K562 (cell line): ENCODE data around the gene KIZ. TPM values are rescaled to one million over a fixed set of nuclear protein-coding genes. Genes with fewer than 3 reads are reported as not detected.
A peak's percentile ranks its signal among the peaks of the same experiment; 100 is the strongest.

Experiments used
- ATAC-seq: fragments of 200-7000 bp; cut with Tn5 transposase; 3 replicates; pipeline ENCODE4 v1.9.1; 2020; ENCODE audit warnings: moderate library complexity
- BruUV-seq: library from RNA; stranded (reverse); fragments of 400-500 nt; replicated peaks from 2 replicates; lab custom pipeline; 2021; lab: Mats Ljungman, UMichigan
- CTCF ChIA-PET: fragments of 300-600 bp; formaldehyde crosslinking; extraction: SDS; loops from one replicate; lab custom pipeline; 2021; ENCODE audit warnings: low intra/inter-chr PET ratio; lab: Yijun Ruan, JAX
- POLR2A ChIA-PET: fragments of 300-600, 350-650 bp; sonication (Branson Sonifier 250); formaldehyde crosslinking; extraction: SDS; loops from one replicate; lab custom pipeline; 2021; ENCODE audit warnings: antibody characterized with exemption, inconsistent platforms; lab: Yijun Ruan, JAX
- DNase-seq, 4 experiments: peaks; one replicate each; pipeline versions ENCODE4 v3.0.0 to v3.0.0-alpha.2; 2011 to 2018; ENCODE audit warnings: low spot score in 3 of 4, mixed read lengths in 3 of 4; ENCODE audit errors: extremely low read depth in 1 of 4
- FAIRE-seq: peaks from 2 replicates; lab custom pipeline; 2011; peaks lifted over from hg19 to GRCh38; lab: Jason Lieb, UNC
- H2AFZ ChIP-seq: 2 replicates; pipeline ENCODE4 v1.6.0; 2011; ENCODE audit warnings: low read depth, low read length, control low read depth, inconsistent platforms
- H3K27ac ChIP-seq: fragments of 200-600 bp; 3 replicates; pipeline ENCODE4 v1.8.0; 2011; ENCODE audit warnings: low read depth, mild to moderate bottlenecking, control low read depth, inconsistent platforms, low read length, moderate library complexity, mixed read lengths; ENCODE audit errors: extremely low read depth
- H3K27me3 ChIP-seq, 2 experiments: fragments of 300-600 bp in 1 of 2; 2 replicates in 1 of 2; 3 replicates in 1 of 2; pipeline versions ENCODE4 v1.6.0 to v1.8.0; 2011; ENCODE audit warnings: inconsistent platforms in 2 of 2, low read length in 2 of 2, mild to moderate bottlenecking in 1 of 2, mixed read lengths in 1 of 2, moderate library complexity in 1 of 2; ENCODE audit not compliant: control insufficient read depth in 2 of 2, insufficient read depth in 2 of 2
- H3K36me3 ChIP-seq: fragments of 300-600 bp; 3 replicates; pipeline ENCODE4 v1.8.0; 2011; ENCODE audit warnings: mild to moderate bottlenecking, low read length, inconsistent platforms; ENCODE audit not compliant: control insufficient read depth, insufficient read depth
- H3K4me1 ChIP-seq, 2 experiments: fragments of 200-600 bp in 1 of 2; replicated peaks in 1 of 2; 2 replicates in 1 of 2; 3 replicates in 1 of 2; pipeline versions ENCODE4 v1.5.1 to v1.8.0; 2011; ENCODE audit warnings: inconsistent platforms in 2 of 2, low read length in 2 of 2, mild to moderate bottlenecking in 1 of 2, mixed read lengths in 1 of 2, moderate library complexity in 1 of 2; ENCODE audit not compliant: control insufficient read depth in 2 of 2, insufficient read depth in 2 of 2
- H3K4me2 ChIP-seq: 2 replicates; pipeline ENCODE4 v1.6.1; 2011; ENCODE audit warnings: low read length, control low read depth, inconsistent platforms, mixed read lengths; ENCODE audit not compliant: insufficient read depth
- H3K4me3 ChIP-seq: fragments of 200-600 bp; sonication (generic), shearing (Covaris generic); 2 replicates; pipeline ENCODE4 v1.5.1; 2016; ENCODE audit warnings: control low read depth, inconsistent platforms
- H3K79me2 ChIP-seq: fragments of 200-600 bp; 3 replicates; pipeline ENCODE4 v1.8.0; 2011; ENCODE audit warnings: low read length, inconsistent platforms; ENCODE audit not compliant: control insufficient read depth, insufficient read depth
- H3K9ac ChIP-seq, 2 experiments: 2 replicates each; pipeline versions ENCODE4 v1.6.0 to v1.6.1; 2011; ENCODE audit warnings: low read depth in 2 of 2, low read length in 2 of 2, control low read depth in 1 of 2, inconsistent platforms in 1 of 2, mild to moderate bottlenecking in 1 of 2, mixed read lengths in 1 of 2; ENCODE audit not compliant: insufficient read depth in 1 of 2
- H3K9me1 ChIP-seq: one replicate; pipeline ENCODE4 v1.6.0; 2011; ENCODE audit warnings: inconsistent platforms, mild to moderate bottlenecking, low read length, moderate library complexity; ENCODE audit not compliant: control insufficient read depth, insufficient read depth
- H3K9me3 ChIP-seq: replicated peaks from 2 replicates; pipeline ENCODE4 v1.5.1; 2011; ENCODE audit warnings: low read depth, low read length, inconsistent platforms; ENCODE audit not compliant: control insufficient read depth, insufficient read depth
- H4K20me1 ChIP-seq: replicated peaks from 2 replicates; pipeline ENCODE4 v1.6.1; 2011; ENCODE audit warnings: low read length, inconsistent platforms, mixed read lengths; ENCODE audit not compliant: control insufficient read depth, insufficient read depth
- CBFA2T3 ChIP-seq: fragments of 450-650 bp; IDR thresholded peaks from 2 replicates; pipeline ENCODE4 v1.6.1; 2017
- DNMT1 ChIP-seq: fragments of 450-650 bp; IDR thresholded peaks from 2 replicates; pipeline ENCODE4 v1.6.1; 2016; ENCODE audit warnings: antibody characterized with exemption, mild to moderate bottlenecking
- E2F4 ChIP-seq: sonication (generic); formaldehyde crosslinking; IDR thresholded peaks from 2 replicates; pipeline ENCODE4 v1.8.0; 2022; ENCODE audit warnings: mild to moderate bottlenecking, low read depth, missing genetic modification reagents
- GATA2 ChIP-seq: sonication (generic); formaldehyde crosslinking; IDR thresholded peaks from 2 replicates; pipeline ENCODE4 v1.4.0; 2020; ENCODE audit warnings: mild to moderate bottlenecking, missing genetic modification reagents
- KHSRP ChIP-seq: fragments of 450-650 bp; IDR thresholded peaks from 2 replicates; pipeline ENCODE4 v1.6.1; 2017
- L3MBTL2 ChIP-seq: fragments of 450-650 bp; IDR thresholded peaks from 2 replicates; pipeline ENCODE4 v1.6.1; 2016; ENCODE audit warnings: mild to moderate bottlenecking, moderate library complexity
- MAZ ChIP-seq, 2 experiments: fragments of 450-650 bp in 1 of 2; sonication (generic) in 1 of 2; formaldehyde crosslinking; IDR thresholded peaks in 1 of 2; conservative IDR thresholded peaks in 1 of 2; 2 replicates each; pipeline versions ENCODE4 v1.4.0 to v1.5.0; 2020; ENCODE audit warnings: mild to moderate bottlenecking in 1 of 2, missing genetic modification reagents in 1 of 2
- MBD1 ChIP-seq: fragments of 250-450 bp; sonication (Bioruptor Pico); IDR thresholded peaks from 2 replicates; pipeline ENCODE4 v1.8.0; 2022; ENCODE audit warnings: inconsistent platforms
- MEIS2 ChIP-seq: fragments of 450-650 bp; IDR thresholded peaks from 2 replicates; pipeline ENCODE4 v1.6.1; 2014; ENCODE audit warnings: mild to moderate bottlenecking; ENCODE audit not compliant: partially characterized antibody
- MYNN ChIP-seq, 2 experiments: sonication (generic); formaldehyde crosslinking in 1 of 2; IDR thresholded peaks; 2 replicates each; pipeline versions ENCODE4 v1.5.0 to v1.6.1; 2016 to 2020; ENCODE audit warnings: antibody characterized with exemption in 1 of 2, missing genetic modification reagents in 1 of 2
- NRF1 ChIP-seq, 2 experiments: fragments of 450-650 bp; IDR thresholded peaks in 1 of 2; conservative IDR thresholded peaks in 1 of 2; 2 replicates each; pipeline ENCODE4 v1.6.1; 2014; ENCODE audit warnings: mild to moderate bottlenecking in 2 of 2
- PML ChIP-seq: IDR thresholded peaks from 2 replicates; pipeline ENCODE4 v1.6.1; 2012; ENCODE audit warnings: low read length, inconsistent platforms
- SRSF3 ChIP-seq: fragments of 200-400 bp; formaldehyde crosslinking; IDR thresholded peaks from 2 replicates; pipeline ENCODE4 v1.6.1; 2016; ENCODE audit warnings: mild to moderate bottlenecking, low read length, moderate library complexity; ENCODE audit not compliant: insufficient read depth
- ZNF507 ChIP-seq: conservative IDR thresholded peaks from 2 replicates; pipeline ENCODE4 v1.6.1; 2017; ENCODE audit warnings: missing genetic modification characterization, missing compliant biosample characterization
- ZNF584 ChIP-seq: fragments of 200-800 bp; sonication (Bioruptor generic); IDR thresholded peaks from 2 replicates; pipeline ENCODE4 v1.6.1; 2016; ENCODE audit warnings: low read depth, mild to moderate bottlenecking, missing genetic modification characterization, missing compliant biosample characterization
- ZNF668 ChIP-seq: fragments of 250-450 bp; sonication (Bioruptor Pico); IDR thresholded peaks from 2 replicates; pipeline ENCODE4 v1.8.0; 2022; ENCODE audit warnings: mild to moderate bottlenecking, inconsistent platforms
- WGBS: fragments of 100-300 bp; shearing (Covaris generic); methylation state at CpG from one replicate; pipeline ENCODE4 v1.1.6; 2016; ENCODE audit warnings: low coverage, mixed read lengths; ENCODE audit not compliant: insufficient coverage; ENCODE audit errors: missing lambda C conversion rate; 5-methylcytosine and 5-hydroxymethylcytosine counted together
- in situ Hi-C: fragments of 300-500 bp; cut with MboI; formaldehyde crosslinking; loops from 4 replicates; pipeline ENCODE4 v1.15.0; 2018; ENCODE audit warnings: inconsistent platforms, mixed read lengths
- intact Hi-C: fragments of 100-400 bp; cut with micrococcal nuclease; formaldehyde crosslinking; loops from 2 replicates; pipeline ENCODE4 v1.14.2; 2022
- polyA plus RNA-seq, 8 experiments: library from polyadenylated mRNA; depleted of rRNA in 4 of 8; stranded (reverse) in 5 of 8; unstranded in 3 of 8; fragments of >200 nt; fragmentation: Nextera tagmentation in 2 of 8; fragmentation: Illumina TruSeq in 1 of 8; extraction: Ambion mirVana in 2 of 8; extraction: Trizol in 1 of 8; gene quantifications; 2 replicates each; pipeline versions ENCODE4 v1.2.1 to v1.2.3, GENCODE V29; 2011 to 2014; ENCODE audit warnings: inconsistent platforms in 1 of 8, missing spikeins in 1 of 8
- total RNA-seq, 7 experiments: library from RNA; depleted of rRNA in 6 of 7; stranded (reverse); fragments of >200 nt in 6 of 7; fragmentation: Illumina TruSeq in 2 of 7; extraction: Trizol in 2 of 7; gene quantifications; 2 replicates each; pipeline versions ENCODE4 v1.2.1 to v1.2.3, GENCODE V29; 2011 to 2021; ENCODE audit warnings: low replicate concordance in 1 of 7

KIZ gene
- total and polyA plus RNA-seq, 9 of the 15 experiments (the other 6 are each of a cell fraction or from before 2014, with no cell fraction given) = 4.9 to 21.1 (median 13.5) TPM

GRCh38 chr20:21291026-21291425 is 165.1 kb downstream of the KIZ start (continued):
- no peak for TF ChIP-seq MBD1 (CRISPR knock-in tag)
- no peak for TF ChIP-seq MYNN (IDR thresholded peaks at IDR 0.05)
- TF ChIP-seq MYNN (CRISPR knock-in tag; IDR thresholded peaks at IDR 0.05) = no peak
- no peak for TF ChIP-seq PML
- no peak for TF ChIP-seq SRSF3
- no peak for TF ChIP-seq KHSRP

GRCh38 chr20:21294755-21295154 is 168.9 kb downstream of the KIZ start:
- H3K4me2 ChIP-seq = no peak overlapping the region
- H2AFZ ChIP-seq = no peak overlapping the region
- H3K9me3 ChIP-seq = no peaks in the 10 kb centered on the region
- no peak overlapping the region for H3K4me3 ChIP-seq
- POLR2A ChIA-PET = no interaction called here
- BruUV-seq = no TSS peak
- DNase-seq = no peak
- H3K27me3 ChIP-seq = no peaks in the 10 kb centered on the region
- TF ChIP-seq GATA2 = no peak
- TF ChIP-seq E2F4 = no peak
- no peak for TF ChIP-seq L3MBTL2
- TF ChIP-seq CBFA2T3 = peak; percentile 24; the same call in 1 of the 2 replicates
- TF ChIP-seq ZNF584 = no peak
- TF ChIP-seq ZNF668 (CRISPR knock-in tag) = no peak
- no peak for TF ChIP-seq ZNF507 (tag)
- TF ChIP-seq MAZ (CRISPR knock-in tag; conservative IDR thresholded peaks at IDR 0.05 in 1 of 2, IDR thresholded peaks at IDR 0.05 in 1 of 2) = no peak
- no peak for TF ChIP-seq NRF1 (conservative IDR thresholded peaks at IDR 0.05 in 1 of 2, IDR thresholded peaks at IDR 0.05 in 1 of 2)
- TF ChIP-seq DNMT1 = no peak
- peak; percentile 39 for TF ChIP-seq MEIS2
- TF ChIP-seq, all 486 proteins: peak for 2
- 3% methylated on average over 5 of the region's 5 CpGs for WGBS
- H3K4me1 ChIP-seq = no peaks in the 10 kb centered on the region
- H4K20me1 ChIP-seq = no peaks in the 10 kb centered on the region
- ATAC-seq = no peak
- no peak for FAIRE-seq
- no peak overlapping the region for H3K9ac ChIP-seq
- no peaks in the 10 kb centered on the region for H3K36me3 ChIP-seq
- no peaks in the 10 kb centered on the region for H3K79me2 ChIP-seq
- in situ Hi-C loops = no loop called here
- intact Hi-C loops = no loop called here
- no peak overlapping the region for H3K27ac ChIP-seq
- no peaks in the 10 kb centered on the region for H3K9me1 ChIP-seq
- CTCF ChIA-PET = no interaction called here
